NB4 (cell line): ENCODE results near the gene PPP4R2.

ENCODE experiments used
- CTCF ChIP-seq: IDR thresholded peaks from one replicate; pipeline ENCODE4 v1.5.1; 2012; ENCODE audit warnings: low read depth, low read length
- POLR2A ChIP-seq: IDR thresholded peaks from 2 replicates; pipeline ENCODE4 v1.6.1; 2011; ENCODE audit warnings: mild to moderate bottlenecking; ENCODE audit not compliant: insufficient read length; ENCODE audit errors: extremely low read depth

GRCh38 chr3:73115806-73116205, 119.2 kb downstream of the PPP4R2 start:
- TF ChIP-seq CTCF (no peak), POLR2A (no peak)
